GM19467 (cell line): ENCODE results near the gene KRT8.
"Not testable (repeated sequence)": the region's sequence is repeated elsewhere in the genome, so short reads cannot be mapped to it uniquely, and the experiment has no call there.

Source experiments
- ATAC-seq: cut with Tn5 transposase; IDR thresholded peaks from one replicate; pipeline ENCODE4 v1.9.1; 2021; ENCODE audit warnings: mild to moderate bottlenecking, moderate library complexity; ENCODE audit not compliant: unreplicated experiment

The KRT8 gene

GRCh38 chr12:52904509-52905300 lies at the start of gene KRT8:
Gene KRT8 (minus strand): TSS chr12:52905076. CDS start chr12:52904981, 95 bp downstream.
- ATAC-seq: not testable (repeated sequence)

- ATAC-seq: no peak
Observed at GRCh38 chr12:52953181-52953841, 48.4 kb upstream of the KRT8 start.

GRCh38 chr12:52952076-52952801 lies 47.4 kb upstream of the KRT8 start:
- no peak for ATAC-seq

- ATAC-seq: no peak
Observed at GRCh38 chr12:52951640-52952039, 46.8 kb upstream of the KRT8 start.

GRCh38 chr12:52951126-52951525 lies 46.2 kb upstream of the KRT8 start:
- ATAC-seq: no peak

DNA sequence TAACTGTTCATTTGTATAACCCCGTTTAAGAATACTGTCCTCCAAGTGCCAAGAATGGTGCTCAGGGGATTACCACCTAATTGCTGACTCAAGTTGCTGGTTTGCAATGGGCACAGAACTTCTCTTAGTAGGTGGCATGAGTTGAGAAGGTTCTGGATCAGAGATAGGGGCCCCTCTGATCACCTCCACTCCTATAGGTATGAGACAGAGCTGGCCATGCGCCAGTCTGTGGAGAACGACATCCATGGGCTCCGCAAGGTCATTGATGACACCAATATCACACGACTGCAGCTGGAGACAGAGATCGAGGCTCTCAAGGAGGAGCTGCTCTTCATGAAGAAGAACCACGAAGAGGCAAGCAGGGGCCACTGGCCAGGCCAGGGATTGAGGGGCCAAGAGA lies 45.7 kb upstream of the KRT8 start:
- ATAC-seq: no peak

- no peak for ATAC-seq
Observed at GRCh38 chr12:52949413-52950331, 44.8 kb upstream of the KRT8 start.

GRCh38 chr12:52947738-52948423 lies 43.0 kb upstream of the KRT8 start:
- ATAC-seq: no peak

DNA sequence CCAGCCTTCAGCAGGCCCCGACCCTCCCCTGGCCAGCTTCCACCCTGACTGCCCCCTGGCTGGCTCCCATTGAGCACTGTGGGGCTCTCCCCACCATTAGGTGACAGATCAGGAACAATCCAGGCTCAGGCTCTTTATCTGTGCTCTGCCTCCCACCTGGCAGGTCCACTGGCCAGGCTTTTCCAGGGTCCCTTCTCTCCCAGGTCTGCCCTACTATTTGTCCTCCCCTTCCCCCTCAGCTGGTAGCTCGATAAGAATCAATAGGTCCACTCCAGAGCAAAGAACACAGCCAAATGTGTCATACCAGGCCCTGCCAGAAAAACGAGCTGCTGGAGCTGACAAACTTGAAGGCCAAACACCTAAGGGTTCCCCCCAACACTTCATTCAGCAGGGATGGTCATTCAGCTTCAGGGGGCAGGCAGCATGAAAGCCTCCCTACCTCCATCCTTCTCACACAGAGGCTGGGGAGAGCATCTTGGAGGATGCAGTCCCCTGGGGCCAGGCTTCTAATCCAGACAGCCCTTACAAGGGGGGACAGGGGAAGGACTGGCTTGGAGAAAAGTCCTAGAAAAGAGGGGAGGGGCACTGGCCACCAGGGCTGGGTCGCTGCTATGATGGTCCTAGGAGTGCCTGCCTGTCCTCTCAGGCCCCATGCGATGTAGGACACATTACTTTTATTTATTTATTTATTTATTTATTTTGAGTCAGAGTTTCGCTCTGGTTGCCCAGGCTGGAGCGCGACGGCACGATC lies 42.1 kb upstream of the KRT8 start:
- ATAC-seq: no peak

DNA sequence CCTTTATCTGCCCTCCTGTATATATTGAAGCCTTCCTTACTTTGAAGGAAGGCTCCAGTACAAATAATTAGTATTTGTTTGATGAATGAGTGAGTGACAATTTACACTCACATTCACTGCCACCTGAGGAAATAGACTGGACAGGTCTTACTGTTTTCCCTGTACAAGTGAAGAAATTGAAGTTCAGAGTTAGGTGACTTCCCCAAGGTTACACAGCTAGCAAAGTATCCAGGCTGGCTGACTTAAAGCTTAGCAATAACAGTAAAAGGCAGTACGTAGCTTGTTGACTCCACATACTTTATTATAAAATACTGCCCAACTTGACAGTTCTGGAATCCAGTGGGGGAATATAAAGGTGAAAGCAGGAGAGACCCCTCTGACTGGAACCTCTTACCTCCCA lies 41.5 kb upstream of the KRT8 start:
- ATAC-seq: no peak

GRCh38 chr12:52945389-52946232 lies 40.7 kb upstream of the KRT8 start:
- no peak for ATAC-seq

DNA sequence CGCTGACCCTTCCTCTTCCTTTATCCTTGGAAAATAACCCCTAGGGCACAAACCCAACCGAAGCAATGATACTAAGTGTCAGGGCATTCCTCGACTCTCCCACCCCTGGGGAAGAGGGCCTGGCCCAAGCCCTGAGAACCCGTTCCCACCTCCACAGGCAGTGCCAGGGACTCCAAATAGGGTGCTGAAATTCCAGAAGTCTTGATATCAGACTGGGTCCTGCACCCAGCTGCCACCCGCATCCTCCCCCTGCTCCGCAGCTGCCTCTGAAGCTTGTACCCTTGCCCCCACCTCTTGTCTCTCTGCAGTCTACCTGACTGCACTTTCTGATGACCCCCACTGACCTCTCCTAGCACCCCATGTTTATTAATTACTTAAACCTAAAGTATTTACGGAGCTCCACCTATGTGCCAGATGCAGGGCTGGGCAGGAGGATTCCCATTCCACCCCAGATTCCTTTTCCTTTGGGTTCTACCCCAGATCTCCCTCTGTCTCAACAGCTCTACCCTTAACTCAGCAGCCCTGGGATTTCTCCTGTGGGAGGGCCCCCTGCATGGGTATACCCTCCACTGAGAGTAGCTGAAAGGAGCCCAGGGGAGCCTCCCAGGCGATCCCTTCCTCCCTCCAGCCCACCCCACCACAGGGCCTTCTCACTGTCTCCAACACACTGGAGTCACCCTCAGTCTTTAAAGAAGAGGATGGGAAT lies 40.0 kb upstream of the KRT8 start:
- ATAC-seq: no peak

DNA sequence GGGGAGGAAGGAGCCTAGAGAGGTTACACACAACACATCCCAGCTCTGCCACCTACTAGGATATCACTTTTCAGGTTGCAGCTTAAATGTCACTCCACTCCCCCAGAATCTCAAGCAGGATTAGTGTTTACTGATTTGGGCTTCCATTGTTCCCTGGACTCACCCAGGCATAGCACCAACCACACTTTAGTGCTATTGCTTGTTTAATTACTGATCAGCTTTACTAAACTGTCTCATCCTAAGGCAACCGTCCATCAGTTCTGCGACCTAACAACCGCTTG lies 38.0 kb upstream of the KRT8 start:
- ATAC-seq: no peak

- no peak for ATAC-seq
Observed at GRCh38 chr12:52942066-52942900, 37.4 kb upstream of the KRT8 start.

GRCh38 chr12:52929538-52929937 lies 24.7 kb upstream of the KRT8 start:
- no peak for ATAC-seq

DNA sequence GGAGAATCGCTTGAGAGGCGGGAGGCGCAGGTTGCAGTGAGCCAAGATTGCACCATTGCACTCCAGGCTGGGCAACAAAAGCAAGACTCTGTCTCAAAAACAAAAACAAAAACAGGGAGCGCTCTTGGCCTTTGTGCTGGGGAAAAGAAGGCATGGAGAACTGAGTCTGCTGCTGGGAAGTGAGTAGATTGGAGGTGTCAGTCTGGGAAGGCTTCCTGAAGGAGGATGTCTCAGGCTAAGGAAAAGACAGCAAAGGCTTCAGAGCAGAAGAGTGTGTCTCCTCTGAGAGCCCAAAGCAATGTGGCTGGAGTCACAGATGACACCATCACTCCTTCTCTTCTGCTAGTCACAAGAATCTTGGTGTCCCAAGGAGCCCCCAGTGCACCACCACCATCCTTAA lies 23.1 kb upstream of the KRT8 start:
- ATAC-seq: no peak

DNA sequence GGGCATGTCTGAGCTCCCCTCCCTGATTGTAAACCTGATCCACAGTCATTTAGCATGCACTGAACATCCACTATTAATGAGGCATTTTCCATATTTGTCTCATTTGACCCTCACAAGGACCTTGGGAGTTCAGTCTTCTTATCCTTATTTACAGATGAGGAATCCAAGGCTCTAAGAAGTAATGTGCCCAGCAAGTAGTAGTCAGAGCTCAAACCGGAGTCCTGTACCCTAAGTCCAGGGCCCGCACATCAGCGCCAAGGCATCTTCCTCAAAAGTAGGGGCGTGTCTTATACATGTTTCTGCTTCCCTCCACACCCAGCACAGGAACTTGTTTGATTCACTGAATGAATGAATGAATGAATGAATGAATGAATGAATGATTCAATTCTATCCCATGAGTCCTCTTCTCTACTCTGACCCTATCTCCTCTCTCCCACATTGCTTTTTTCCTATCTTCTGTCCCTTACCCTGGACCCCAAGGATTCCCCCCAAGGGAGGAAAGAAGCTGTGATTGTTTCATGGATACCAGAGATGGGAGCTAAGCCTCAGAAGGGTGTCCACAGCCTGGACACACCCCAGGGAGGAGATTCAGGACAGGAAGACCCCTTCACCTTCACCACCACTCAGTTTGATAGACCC lies 21.8 kb upstream of the KRT8 start:
- no peak for ATAC-seq
